ENCODE measurements around the gene MYZAP. TPM values are rescaled to one million over a fixed set of nuclear protein-coding genes. Genes with fewer than 3 reads are reported as not detected.

The MYZAP gene
- total and polyA plus RNA-seq, 9 of the 15 experiments (the other 6 are each of a cell fraction or from before 2014, with no cell fraction given) = 0.03 TPM; not detected in 8

DNA sequence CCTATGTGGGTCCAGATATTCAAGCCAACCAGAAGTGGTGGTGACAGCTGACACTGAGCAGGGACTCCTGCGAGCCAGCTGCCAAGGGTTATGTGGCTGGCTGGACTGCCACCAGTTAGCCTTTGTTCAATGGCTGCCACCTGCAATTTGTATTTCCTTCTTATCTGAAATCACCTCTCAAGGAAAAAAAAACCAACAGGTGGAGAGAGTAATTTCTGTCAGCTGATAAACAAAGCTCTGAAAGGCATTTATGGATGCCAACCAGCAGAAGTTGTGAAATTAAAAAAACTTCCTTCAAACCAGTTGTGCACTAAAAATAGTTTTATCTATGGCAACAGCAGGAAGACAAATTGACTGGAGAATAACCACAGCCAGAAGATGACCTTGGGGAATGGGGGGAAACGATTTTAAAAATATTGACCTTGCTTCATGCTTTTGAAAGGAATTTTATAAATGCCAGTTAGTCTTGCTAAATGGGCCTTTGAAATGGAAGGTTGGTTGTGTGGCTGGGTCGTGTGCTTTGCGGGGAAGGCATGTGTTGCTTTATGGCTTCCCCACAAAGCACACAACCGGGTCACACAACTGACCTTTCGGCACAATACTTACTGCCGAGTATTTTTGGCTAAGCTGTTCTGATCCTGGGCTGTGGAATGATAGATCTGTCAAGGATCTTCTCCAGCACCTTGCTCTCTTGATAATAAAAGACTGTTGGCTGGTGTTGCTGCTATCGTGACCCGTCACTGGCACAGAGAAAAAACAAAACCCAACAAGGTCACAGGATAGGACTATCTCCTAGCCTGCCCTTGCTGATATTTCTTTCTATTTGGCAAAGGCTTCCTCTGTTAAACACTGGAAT, 3.5 kb downstream of the MYZAP start (continued):
- TF ChIP-seq, protein P1, sequence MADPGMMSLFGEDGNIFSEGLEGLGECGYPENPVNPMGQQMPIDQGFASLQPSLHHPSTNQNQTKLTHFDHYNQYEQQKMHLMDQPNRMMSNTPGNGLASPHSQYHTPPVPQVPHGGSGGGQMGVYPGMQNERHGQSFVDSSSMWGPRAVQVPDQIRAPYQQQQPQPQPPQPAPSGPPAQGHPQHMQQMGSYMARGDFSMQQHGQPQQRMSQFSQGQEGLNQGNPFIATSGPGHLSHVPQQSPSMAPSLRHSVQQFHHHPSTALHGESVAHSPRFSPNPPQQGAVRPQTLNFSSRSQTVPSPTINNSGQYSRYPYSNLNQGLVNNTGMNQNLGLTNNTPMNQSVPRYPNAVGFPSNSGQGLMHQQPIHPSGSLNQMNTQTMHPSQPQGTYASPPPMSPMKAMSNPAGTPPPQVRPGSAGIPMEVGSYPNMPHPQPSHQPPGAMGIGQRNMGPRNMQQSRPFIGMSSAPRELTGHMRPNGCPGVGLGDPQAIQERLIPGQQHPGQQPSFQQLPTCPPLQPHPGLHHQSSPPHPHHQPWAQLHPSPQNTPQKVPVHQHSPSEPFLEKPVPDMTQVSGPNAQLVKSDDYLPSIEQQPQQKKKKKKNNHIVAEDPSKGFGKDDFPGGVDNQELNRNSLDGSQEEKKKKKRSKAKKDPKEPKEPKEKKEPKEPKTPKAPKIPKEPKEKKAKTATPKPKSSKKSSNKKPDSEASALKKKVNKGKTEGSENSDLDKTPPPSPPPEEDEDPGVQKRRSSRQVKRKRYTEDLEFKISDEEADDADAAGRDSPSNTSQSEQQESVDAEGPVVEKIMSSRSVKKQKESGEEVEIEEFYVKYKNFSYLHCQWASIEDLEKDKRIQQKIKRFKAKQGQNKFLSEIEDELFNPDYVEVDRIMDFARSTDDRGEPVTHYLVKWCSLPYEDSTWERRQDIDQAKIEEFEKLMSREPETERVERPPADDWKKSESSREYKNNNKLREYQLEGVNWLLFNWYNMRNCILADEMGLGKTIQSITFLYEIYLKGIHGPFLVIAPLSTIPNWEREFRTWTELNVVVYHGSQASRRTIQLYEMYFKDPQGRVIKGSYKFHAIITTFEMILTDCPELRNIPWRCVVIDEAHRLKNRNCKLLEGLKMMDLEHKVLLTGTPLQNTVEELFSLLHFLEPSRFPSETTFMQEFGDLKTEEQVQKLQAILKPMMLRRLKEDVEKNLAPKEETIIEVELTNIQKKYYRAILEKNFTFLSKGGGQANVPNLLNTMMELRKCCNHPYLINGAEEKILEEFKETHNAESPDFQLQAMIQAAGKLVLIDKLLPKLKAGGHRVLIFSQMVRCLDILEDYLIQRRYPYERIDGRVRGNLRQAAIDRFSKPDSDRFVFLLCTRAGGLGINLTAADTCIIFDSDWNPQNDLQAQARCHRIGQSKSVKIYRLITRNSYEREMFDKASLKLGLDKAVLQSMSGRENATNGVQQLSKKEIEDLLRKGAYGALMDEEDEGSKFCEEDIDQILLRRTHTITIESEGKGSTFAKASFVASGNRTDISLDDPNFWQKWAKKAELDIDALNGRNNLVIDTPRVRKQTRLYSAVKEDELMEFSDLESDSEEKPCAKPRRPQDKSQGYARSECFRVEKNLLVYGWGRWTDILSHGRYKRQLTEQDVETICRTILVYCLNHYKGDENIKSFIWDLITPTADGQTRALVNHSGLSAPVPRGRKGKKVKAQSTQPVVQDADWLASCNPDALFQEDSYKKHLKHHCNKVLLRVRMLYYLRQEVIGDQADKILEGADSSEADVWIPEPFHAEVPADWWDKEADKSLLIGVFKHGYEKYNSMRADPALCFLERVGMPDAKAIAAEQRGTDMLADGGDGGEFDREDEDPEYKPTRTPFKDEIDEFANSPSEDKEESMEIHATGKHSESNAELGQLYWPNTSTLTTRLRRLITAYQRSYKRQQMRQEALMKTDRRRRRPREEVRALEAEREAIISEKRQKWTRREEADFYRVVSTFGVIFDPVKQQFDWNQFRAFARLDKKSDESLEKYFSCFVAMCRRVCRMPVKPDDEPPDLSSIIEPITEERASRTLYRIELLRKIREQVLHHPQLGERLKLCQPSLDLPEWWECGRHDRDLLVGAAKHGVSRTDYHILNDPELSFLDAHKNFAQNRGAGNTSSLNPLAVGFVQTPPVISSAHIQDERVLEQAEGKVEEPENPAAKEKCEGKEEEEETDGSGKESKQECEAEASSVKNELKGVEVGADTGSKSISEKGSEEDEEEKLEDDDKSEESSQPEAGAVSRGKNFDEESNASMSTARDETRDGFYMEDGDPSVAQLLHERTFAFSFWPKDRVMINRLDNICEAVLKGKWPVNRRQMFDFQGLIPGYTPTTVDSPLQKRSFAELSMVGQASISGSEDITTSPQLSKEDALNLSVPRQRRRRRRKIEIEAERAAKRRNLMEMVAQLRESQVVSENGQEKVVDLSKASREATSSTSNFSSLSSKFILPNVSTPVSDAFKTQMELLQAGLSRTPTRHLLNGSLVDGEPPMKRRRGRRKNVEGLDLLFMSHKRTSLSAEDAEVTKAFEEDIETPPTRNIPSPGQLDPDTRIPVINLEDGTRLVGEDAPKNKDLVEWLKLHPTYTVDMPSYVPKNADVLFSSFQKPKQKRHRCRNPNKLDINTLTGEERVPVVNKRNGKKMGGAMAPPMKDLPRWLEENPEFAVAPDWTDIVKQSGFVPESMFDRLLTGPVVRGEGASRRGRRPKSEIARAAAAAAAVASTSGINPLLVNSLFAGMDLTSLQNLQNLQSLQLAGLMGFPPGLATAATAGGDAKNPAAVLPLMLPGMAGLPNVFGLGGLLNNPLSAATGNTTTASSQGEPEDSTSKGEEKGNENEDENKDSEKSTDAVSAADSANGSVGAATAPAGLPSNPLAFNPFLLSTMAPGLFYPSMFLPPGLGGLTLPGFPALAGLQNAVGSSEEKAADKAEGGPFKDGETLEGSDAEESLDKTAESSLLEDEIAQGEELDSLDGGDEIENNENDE (IDR thresholded peaks at IDR 0.05; ENCODE audit: low read depth, low read length) = no peak
- TF ChIP-seq NR1H2 (CRISPR knock-in tag; IDR thresholded peaks at IDR 0.05) = no peak
- no peak for TF ChIP-seq RBBP5 (IDR thresholded peaks at IDR 0.05; ENCODE audit: borderline replicate concordance, insufficient read depth, low read length, poor library complexity, severe bottlenecking)
- TF ChIP-seq, protein P2, sequence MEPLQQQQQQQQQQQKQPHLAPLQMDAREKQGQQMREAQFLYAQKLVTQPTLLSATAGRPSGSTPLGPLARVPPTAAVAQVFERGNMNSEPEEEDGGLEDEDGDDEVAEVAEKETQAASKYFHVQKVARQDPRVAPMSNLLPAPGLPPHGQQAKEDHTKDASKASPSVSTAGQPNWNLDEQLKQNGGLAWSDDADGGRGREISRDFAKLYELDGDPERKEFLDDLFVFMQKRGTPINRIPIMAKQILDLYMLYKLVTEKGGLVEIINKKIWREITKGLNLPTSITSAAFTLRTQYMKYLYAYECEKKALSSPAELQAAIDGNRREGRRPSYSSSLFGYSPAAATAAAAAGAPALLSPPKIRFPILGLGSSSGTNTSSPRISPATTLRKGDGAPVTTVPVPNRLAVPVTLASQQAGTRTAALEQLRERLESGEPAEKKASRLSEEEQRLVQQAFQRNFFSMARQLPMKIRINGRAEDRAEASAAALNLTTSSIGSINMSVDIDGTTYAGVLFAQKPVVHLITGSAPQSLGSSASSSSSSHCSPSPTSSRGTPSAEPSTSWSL (CRISPR knock-in tag; IDR thresholded peaks at IDR 0.05; ENCODE audit: borderline replicate concordance) = no peak
- 0 out of 2 replicates have a peak, but pooled peaks have one; percentile 34 for TF ChIP-seq ESRRA (IDR thresholded peaks at IDR 0.05; ENCODE audit: borderline replicate concordance, low read depth)
- no peak for TF ChIP-seq ZNF586 (CRISPR knock-in tag; conservative IDR thresholded peaks at IDR 0.05)
- no peak for TF ChIP-seq L3MBTL2 (IDR thresholded peaks at IDR 0.05)
- no peak for TF ChIP-seq POLR2B (IDR thresholded peaks at IDR 0.05; ENCODE audit: low read depth, partially characterized antibody)
- no peak for TF ChIP-seq HMGN3 (IDR thresholded peaks at IDR 0.05; ENCODE audit: borderline replicate concordance, extremely low read depth, insufficient read length, low read depth, low read length)
- no peak for TF ChIP-seq ETV5 (CRISPR knock-in tag; IDR thresholded peaks at IDR 0.05; ENCODE audit: low read depth)
- TF ChIP-seq HDAC1 (IDR thresholded peaks at IDR 0.05) = no peak
- TF ChIP-seq RBM25 (IDR thresholded peaks at IDR 0.05; ENCODE audit: low read depth, low read length, severe bottlenecking) = no peak
